NCI-H1930 (cell line): ENCODE results near the gene PDCD4.

Experiments used
- DNase-seq, 2 experiments: peaks; one replicate each; lab custom pipeline; 2025; lab: John Stamatoyannopoulos, UW

PDCD4 gene

DNA sequence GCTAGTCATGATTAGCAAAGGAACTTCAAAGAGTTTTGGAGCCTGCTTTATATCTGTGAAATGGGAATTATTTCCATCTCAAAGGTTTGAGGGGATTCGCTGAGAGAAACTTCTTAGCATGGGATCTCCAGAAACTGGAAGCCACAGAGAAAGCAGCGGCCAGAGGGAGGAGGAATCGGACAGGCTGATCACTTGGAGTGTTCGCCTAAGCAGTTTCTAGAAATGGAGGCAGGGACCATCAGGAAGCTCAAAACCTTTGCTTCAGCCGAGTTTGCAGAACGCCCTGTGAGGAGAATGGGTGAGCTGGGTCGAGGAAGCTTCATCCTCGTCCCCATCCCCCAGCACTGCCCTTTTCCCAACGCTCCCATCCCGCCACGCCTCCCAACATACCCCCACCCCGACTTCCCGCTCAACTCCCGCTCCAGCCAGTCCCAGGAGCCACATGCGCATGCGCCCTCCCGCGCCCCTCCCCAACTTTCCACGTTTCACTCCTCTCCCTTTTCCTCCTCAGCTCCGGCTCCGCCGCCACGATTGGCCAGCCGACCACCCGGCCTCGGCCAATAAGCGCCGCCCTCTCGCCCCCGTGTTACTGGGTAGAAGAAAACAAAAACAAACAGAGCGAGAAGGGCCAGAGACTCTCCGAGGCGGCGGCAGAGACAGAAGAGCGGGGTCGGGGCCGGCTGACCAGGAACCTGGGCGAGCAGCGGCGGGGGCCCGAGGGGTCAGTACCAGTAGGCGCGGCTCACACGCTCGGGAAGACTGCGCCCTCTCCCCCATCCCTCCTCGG, at the start of gene PDCD4:
Gene PDCD4 (plus strand): TSS at position 631 of the 787 bp plus-strand sequence. CDS start 4,100 bp downstream, outside the sequence.
- peak; percentile 85 to 88 for DNase-seq

DNA sequence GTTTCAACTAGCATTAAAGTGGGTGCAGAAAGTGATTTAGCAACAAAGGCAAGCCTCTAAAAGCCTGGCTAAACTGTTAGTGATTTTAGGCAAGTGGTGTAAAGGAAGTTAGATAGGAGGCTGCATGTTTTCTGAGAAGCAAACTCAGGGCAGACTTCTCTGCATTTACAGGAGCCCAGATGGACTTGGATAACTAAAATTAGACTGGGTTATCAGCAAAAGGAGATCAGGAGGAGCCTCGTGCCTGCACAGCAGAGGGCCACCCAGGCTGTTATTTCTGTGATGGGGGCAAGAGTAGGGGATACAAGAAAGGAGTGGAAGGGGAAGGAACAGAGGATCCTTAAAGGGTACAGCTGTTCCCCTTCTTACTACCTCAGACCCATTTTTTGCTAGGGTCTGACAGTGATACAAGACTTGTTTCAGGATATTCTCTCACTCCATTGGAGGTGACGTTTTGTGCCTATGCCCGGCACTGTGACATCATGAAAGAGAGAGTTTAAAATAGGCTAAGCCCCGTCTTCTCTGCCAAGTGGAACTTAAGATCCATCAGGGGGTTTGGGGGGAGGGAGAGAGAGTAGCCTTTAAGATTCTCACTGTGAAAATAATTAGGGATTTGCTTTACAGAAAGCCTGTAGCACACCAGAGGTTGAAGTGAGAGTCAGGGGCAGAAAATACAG, 49.6 kb upstream of the PDCD4 start:
- DNase-seq: no peak

DNA sequence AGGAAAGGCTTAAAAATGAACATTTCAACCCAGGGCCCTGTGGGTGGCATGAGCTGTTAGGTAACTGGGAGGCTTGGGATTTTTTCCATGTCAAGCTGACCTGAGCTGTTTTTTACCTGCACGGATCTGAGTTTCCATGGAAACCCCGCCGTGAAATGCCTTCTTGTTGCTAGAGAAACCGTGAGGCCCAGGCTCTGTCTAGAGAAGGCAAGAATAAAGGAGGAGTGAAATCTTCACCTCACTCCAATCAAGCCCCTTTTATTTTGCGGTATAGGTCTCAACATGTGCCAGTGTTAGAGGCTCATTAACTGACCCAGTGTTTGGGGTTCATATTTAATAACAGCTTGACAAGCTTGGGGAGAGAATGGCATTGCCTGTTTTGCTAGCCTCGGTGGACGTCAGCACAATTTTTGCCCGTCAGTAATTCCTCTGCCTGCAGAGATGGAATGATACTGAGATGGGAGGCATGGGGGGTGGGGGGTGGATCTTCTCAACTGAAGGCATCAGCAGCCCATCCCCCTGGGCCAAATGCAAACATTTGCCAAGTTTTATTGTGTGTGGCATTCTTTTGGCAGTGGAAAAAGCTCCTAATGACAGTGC, 48.9 kb upstream of the PDCD4 start:
- DNase-seq: no peak

DNA sequence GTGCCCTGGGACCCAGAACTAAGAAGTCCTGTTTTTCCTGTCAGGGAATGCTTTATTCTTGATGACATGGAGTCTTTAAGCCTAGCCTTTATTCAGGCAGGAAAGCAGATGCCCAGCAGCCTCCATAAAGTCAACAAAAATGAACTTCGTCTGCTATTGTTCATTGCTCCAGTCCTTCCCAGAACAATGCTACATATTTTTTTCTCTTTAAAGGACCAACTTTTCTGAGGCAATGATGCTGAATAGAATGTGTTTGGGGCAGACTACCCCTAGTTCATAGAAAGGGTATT, 47.6 kb upstream of the PDCD4 start:
- no peak for DNase-seq

DNA sequence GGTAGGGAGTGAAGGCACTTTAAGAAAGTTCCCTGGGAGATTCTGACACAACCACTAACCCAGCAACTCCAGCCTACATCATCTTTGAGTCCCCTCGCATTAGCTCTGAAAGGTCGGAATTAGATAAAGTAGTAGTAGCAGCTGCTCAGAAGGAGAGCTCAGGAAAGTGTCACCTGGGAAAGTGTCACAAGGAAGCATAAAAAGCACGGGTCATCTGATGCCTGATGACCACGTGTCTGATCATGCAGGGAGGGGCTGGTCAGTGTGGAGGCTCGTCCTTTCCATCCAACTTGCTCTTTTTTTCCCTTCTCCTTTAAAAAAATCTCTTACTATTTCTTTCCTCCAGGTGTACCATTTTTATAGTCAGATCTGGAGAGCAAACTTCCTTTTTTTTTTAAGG, 47.1 kb upstream of the PDCD4 start:
- no peak for DNase-seq

DNA sequence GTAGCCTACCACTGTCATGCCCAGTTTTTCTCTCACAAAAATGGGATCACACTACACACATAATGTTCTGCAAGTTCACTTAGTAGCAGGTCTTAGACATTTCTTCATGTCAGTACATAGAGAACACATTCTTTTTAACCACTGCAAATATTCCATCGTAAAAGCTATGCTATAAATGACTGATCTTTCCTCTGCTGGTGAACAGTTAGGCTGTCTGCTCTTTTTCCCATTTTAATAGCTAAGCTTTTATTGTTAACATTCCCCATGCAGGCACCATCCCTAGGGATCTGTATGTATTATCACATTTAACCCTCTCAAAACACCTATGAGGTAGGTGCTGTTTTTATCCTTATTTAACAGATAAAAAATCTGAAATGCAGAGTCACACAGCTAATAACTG, 46.2 kb upstream of the PDCD4 start:
- no peak for DNase-seq

DNA sequence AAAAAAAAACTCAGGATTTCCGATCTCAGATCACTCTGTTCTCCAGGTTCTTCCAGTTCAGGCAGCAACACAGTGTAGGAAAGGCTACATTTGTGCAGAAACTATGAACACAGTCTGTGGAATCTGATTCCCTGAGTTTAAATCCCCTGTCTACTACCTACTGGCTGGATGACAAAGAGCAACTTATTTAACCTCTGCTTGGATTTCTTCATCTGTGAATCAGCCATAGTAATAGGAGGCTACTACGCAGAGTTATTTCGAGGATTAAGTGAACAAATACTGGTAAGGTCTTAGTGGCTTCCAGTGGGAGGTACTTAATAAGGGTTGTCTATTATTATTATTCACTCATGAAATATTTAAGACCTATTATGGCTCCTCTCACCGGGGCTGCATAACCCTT, 44.3 kb upstream of the PDCD4 start:
- no peak for DNase-seq

DNA sequence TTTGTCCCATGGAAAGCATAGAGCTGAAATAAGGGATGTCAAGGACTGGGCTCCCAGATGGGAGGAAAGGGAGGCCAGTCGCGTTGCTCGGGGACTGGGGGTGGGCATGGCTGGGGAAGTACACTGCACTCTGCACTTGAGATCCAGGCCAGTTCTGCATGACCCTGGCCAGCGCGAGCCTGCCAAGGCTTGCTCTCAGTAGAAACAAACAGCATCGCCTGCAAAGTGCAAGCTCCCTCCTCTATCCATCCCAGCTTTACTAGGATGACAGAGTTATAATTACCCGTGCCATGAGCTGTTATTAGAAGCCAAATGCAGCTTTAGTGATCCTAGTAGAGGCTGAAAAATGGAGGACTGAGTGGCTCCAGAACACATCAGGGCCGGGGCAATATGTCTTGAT, 43.9 kb upstream of the PDCD4 start:
- DNase-seq: no peak

DNA sequence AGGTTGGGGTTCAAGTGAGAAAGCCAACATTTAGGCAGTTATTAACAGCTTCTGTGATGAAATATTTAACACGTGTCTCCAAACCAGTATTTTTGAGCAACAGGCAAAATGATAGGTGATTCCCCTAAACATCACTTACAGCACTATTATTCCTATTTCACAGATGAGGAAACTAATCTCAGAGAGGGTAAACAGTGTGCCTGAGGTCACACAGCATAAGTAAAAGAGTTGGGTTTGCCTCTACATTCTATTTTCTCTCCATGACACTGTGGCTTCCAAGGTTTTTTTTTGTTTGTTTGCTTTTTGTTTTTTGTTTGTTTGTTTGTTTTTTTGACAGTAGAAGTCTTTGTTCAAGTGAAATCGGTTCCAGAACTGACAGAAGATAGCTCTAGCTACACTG, 43.2 kb upstream of the PDCD4 start:
- no peak for DNase-seq

DNA sequence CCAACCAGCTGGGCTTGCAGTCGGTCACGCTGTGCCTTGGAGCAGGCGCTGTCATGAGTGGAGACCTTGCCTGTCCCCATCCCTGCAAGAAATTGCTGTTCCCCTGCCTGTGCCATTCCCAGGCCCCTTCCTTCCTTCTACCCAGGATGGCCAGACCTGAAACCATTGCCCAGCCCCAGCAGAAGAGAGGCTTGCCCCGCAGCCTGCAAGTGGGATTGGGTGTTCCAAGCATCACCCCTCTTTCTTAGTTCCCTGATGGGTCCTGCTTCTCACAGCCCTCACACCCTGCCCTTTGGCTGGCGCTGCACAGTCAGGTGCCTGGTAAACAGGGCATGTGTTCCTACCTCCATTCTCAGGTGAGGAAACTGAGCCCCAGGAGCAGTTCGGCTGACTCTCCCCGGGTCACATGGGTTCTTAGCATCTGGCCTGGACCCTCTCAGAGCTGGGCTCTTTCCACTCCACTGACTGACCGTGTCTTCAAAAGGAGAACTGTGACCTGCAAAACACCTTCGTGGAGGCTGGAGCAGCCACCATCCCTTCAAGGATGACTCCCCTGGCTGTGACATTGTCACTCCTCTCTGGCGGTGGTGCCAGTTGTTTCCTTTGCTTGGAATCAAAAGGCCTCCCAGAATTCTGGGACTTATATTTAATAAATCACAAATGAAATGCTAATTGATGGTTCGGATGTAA, 41.9 kb upstream of the PDCD4 start:
- DNase-seq: no peak

DNA sequence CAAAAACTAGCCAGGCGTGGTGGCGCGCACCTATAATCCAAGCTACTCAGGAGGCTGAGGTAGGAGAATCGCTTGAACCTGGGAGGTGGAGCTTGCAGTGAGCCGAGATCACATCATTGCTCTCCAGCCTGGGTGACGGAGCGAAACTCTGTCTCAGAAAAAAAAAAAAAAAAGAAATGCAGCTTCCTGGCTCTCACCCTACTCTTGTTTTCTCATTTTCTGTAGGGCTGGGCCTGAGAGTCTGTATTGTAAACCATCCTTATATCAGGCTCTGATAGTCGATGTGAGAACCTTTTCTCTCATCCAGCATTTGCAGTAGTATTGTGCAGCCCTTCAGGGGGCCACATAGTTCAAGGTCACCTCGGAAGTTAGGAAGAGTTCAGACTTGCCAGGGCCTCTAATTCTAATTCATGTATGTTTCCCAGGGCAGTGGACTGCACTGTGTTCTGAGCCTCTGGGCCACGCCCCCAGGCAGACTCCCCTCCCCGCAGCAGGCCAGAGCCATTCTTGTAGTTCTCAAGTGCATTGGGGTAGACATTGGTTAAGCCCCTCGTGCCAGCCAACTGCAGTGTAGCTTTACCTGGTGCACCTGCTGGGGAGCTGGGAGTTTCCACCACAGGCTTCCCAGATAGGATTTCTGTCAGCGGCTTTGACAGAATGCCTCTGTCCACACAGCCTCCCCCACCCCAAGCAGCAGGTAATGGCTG, 38.3 kb upstream of the PDCD4 start:
- DNase-seq: no peak

DNA sequence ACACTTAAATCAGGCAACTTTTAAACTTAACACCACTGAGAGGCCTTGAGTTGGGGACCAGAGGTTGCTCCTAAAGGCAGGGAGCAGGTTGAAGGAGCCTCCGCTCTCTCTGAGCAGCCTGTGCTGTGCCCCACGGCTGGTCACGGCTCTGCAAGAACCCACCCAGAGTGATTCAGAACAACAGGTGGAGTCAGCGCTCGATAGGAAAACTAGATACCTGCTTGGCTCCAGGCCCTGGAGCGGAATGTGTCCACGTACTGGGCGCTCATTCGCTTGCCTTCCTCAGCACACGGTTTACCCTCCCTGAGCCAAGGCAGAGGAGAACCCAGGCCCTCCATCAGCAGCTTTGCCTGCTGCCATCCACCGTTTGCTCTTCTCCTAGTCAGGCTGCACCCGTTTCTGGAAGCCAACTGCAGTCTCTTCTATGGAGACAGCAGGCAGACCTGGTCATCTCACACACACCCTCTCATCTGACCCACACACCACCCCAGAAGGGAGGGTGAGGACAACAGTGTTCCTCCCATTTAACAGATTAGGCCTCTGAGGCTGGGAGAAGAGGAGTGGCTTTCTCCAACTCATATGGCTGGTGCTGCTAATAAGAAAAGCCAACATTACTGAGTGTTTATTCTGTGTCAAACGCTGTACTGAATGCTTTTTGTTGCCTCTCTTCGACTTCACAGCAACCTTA, 37.6 kb upstream of the PDCD4 start:
- no peak for DNase-seq

DNA sequence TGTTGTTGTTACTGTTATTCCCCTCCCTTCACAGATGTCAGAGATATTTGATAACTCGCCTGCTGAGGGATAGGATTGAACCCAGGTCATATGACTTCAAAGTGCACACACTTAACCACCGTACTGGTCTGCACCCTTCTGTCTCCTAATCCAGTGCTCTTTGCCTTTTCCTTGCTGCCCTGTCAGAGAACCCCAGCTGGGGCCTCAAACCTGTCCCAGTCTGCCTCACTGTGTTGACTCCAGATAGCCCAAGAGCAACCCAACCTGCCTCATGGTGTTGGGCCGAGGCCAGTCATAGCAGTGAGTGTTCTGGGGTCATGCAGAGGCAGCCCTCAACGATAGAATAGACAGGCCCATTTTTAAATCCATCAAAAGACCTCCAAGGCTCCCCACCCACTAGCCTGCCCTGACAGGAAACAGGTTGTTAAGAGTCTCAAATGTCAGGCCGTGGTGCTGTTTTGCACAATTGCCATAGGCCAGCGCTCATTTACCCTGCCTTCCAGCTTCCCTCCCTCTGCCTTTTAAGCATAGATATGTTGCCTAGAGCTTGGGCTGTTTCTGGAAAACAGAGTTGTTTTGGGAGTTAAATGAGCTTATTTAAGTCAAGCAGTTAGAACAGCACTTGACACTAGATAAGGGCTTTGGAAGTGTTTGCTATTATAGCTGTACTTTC, 37.0 kb upstream of the PDCD4 start:
- no peak for DNase-seq

DNA sequence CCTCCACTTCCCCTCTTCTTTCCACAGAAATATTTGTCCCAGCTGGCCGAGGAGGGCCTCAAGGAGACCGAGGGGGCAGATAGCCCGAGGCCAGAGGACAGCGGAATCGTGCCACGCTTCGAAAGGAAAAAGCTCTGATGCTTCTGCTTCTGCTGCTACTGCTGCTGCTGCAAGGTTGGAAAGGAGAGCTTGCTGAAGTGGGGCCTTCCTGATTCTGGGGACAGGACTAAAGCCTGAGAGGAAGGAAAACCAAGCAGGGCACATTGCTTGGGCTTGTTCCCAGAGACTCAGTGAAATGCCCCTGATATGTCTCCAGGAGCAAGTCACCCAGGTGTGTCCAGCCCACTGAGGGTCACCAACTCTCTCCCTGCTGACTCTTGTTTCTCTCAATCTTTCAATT, 35.9 kb upstream of the PDCD4 start:
- no peak for DNase-seq

DNA sequence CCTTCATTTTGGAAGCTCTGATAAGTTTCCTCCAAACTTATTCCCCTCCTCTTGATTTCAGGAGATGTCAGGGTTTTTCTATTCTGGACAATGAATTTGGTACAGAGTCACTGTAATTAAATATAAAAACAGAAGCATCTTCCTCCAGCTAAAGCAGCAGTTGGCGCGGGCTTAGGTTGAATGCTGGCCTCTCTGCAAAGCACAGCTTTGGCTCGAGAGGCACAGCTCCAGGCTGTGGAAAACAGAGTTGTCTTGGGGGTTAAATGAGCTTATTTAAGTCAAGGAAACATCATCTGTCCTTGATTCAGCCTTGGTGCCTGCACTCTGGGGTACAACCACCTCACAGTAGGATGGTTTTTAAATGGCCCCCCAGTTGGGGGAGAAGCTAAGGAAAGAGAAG, 35.0 kb upstream of the PDCD4 start:
- no peak for DNase-seq

DNA sequence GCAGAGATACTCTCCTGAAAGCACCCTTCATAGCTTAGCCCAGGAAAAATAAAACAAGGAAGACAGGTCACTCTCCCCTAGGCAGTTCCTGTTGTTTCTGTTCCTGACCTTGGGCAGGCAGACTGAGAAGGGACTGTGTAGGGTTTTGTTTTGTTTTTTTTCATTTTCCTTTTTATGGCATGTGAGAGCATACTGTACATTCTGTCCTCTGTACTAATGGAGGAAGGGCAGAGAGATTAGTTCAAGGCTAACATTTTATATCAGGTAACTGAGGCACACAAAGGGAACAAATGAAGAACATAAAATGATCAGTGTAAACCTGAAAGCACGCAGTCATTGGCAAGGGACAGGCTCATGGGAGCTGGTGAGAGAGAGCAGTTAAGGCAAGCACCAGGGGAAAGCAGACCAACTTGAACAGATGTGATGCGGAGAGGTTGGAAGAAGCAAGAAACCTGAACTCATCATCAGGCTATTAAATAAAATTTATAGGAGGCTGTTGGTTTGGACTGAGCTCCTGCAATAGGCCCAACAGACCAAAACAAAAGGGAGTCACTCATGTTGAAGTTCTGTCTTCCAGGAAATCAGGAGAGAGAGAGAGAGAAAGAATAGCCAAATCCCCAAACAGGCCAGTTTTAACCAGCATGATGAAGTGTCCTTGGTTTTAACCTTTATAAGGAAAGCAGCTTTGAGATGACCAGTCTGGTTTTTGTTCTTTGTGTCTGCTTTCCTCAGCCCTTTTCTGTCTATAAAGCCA, 34.1 kb upstream of the PDCD4 start:
- DNase-seq: no peak

DNA sequence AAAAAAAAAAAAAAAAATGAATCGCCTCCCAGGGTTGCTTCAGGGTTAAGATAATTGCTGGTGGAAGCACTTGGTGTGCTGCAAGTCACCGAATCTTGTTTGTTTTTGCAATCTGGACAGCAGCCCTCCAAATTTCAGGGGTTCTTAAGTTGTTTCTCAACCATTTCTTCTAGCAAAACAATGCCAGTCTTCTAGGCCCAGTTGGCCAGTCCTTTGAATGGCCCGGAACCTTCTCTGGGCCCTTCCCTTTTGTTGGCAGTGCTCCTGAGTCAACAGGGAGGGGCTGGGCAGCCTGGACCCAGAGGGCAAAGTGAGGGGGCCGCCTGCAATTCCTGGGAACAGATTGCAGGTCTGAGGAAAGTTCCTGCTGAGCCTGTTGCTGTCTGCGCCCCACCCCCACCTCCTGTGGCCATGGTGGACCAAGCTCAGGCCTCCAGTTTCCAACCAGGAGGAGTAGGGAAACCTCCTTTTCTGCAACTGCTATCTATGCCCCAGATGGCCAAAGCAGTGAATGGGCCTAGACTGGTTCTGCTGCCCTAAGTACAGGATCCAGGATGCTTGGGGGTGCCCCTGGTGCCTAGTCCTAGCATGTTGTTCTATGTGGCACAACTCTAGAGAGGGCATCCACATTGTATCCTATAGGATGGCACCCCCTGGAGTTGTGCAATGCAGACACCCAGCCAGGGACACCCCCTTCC, 31.4 kb upstream of the PDCD4 start:
- no peak for DNase-seq

DNA sequence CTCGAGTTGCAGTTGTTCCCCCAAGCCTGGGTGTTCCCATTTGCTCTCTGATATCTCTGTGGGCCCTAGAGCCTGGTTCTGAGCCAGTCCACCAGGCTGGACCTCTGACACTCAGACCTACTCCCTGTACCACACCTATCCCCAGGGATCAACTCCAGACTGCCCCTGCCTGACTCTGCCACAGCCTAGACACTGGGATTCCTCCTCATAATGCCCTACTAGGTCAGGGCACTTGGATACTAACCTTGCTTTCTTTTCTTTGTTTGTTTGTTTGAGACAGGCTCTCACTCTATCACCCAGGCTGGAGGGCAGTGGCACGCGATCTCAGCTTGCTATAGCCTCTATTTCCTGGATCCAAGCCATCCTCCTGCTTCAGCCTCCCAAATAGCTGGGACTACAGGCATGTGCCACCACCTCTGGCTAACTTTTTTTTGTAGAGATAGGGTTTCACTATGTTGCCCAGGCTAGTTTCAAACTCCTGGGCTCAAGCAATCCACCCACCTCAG, 30.8 kb upstream of the PDCD4 start:
- DNase-seq: no peak

DNA sequence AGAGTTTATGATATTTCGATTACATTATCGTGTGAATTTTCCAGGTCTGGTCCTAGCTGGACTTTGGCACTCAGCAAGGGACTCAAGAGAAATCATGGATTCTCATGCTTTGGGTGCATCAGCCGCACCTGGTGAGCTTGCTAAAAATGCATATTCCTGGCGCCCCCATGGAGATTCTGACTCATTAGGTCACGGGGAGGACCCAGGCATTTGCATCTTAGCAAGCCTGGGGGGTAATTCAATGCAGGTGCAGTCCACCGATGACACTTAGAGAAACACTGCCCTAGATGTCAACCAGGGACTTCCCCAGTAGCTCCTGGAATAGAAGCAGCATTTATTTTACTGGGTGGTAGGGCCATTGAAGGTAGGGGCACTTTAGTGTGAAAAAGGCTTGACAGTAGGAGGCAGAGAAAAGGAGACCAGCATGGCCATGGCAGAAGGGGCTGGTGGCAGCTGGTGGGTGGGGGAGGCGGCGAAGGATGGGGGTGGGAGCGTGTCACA, 29.9 kb upstream of the PDCD4 start:
- DNase-seq: no peak
